T-helper 1 cell treated with Interleukin-12 subunit alpha and Interleukin-12 subunit beta and Interleukin-4 antibody, amounts not matched to agents 30 μg/mL and 1 μg/mL, for 36 hours (primary cell): ENCODE data around the gene CNOT11.
"Not testable (repeated sequence)": the region's sequence is repeated elsewhere in the genome, so short reads cannot be mapped to it uniquely, and the experiment has no call there.

Experiments used
- H3K27ac Mint-ChIP-seq: one replicate; pipeline ENCODE4 v1.8.0; 2021; ENCODE audit warnings: mild to moderate bottlenecking, mixed read lengths
- H3K27me3 Mint-ChIP-seq: one replicate; pipeline ENCODE4 v1.8.0; 2021; ENCODE audit warnings: low read depth, mixed read lengths
- H3K36me3 Mint-ChIP-seq: one replicate; pipeline ENCODE4 v1.8.0; 2021; ENCODE audit warnings: low read depth, mixed read lengths
- H3K4me1 Mint-ChIP-seq: one replicate; pipeline ENCODE4 v1.8.0; 2021; ENCODE audit warnings: low read depth, mixed read lengths
- H3K4me3 Mint-ChIP-seq: one replicate; pipeline ENCODE4 v1.8.0; 2021; ENCODE audit warnings: mild to moderate bottlenecking, moderate library complexity, mixed read lengths
- H3K9me3 Mint-ChIP-seq: one replicate; pipeline ENCODE4 v1.8.0; 2021; ENCODE audit warnings: mixed read lengths

The CNOT11 gene

GRCh38 chr2:101237944-101238343 lies 14.7 kb upstream of the CNOT11 start:
- H3K36me3 Mint-ChIP-seq, H3K27ac Mint-ChIP-seq, H3K4me3 Mint-ChIP-seq, H3K9me3 Mint-ChIP-seq, H3K4me1 Mint-ChIP-seq, H3K27me3 Mint-ChIP-seq: not testable (repeated sequence)

- H3K36me3 Mint-ChIP-seq = no peaks in the 10 kb centered on the region
- H3K9me3 Mint-ChIP-seq = no peaks in the 10 kb centered on the region
- H3K4me3 Mint-ChIP-seq = no peak overlapping the region
- no peaks in the 10 kb centered on the region for H3K27me3 Mint-ChIP-seq
- no peak overlapping the region for H3K27ac Mint-ChIP-seq
- H3K4me1 Mint-ChIP-seq = peaks cover 7% of the 10 kb centered on the region
These were observed 13.5 kb upstream of the CNOT11 start for GRCh38 chr2:101238930-101239759.

DNA sequence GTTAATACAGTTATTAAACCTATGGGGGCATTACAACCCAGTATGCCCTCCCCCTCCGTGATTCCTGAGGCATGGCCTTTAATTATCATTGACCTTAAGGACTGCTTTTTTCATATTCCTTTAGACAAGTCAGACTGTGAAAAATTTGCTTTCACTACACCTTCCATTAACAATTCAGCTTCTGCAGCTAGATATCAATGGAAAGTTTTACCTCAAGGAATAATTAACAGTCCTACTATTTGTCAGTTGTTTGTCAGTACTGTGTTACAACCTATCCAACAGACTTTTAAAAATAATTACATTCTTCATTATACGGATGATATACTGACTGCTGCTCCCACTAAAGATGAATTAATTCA lies 12.9 kb upstream of the CNOT11 start:
- not testable (repeated sequence) for H3K4me1 Mint-ChIP-seq, H3K4me3 Mint-ChIP-seq, H3K27ac Mint-ChIP-seq, H3K36me3 Mint-ChIP-seq, H3K9me3 Mint-ChIP-seq, H3K27me3 Mint-ChIP-seq

GRCh38 chr2:101240694-101241093 lies 12.0 kb upstream of the CNOT11 start:
- H3K27ac Mint-ChIP-seq, H3K4me1 Mint-ChIP-seq: not testable (repeated sequence)

DNA sequence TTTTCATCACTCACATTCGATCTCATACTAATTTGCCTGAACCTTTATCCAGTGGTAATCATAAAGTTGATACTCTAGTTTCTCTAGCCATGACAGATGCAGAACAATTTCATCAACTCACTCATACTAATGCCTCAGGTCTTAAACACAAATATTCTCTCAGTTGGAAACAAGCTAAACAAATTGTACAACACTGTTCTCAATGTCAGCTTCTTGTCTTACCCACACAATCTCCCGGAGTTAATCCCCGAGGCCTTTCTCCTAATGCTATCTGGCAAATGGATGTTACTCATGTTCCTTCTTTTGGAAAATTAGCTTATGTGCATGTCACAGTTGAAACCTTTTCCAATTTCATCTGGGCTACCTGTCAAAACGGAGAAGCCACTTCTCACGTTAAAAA lies 11.5 kb upstream of the CNOT11 start:
- Mint-ChIP-seq H3K36me3 (no peaks in the 10 kb centered on the region), H3K27me3 (no peaks in the 10 kb centered on the region), H3K9me3 (no peaks in the 10 kb centered on the region), H3K4me3 (no peak overlapping the region), H3K27ac (no peak overlapping the region), H3K4me1 (peaks cover 7% of the 10 kb centered on the region)

More at GRCh38 chr2:101240694-101241093, 12.0 kb upstream of the CNOT11 start:
- H3K36me3 Mint-ChIP-seq, H3K4me3 Mint-ChIP-seq, H3K9me3 Mint-ChIP-seq, H3K27me3 Mint-ChIP-seq: not testable (repeated sequence)

DNA sequence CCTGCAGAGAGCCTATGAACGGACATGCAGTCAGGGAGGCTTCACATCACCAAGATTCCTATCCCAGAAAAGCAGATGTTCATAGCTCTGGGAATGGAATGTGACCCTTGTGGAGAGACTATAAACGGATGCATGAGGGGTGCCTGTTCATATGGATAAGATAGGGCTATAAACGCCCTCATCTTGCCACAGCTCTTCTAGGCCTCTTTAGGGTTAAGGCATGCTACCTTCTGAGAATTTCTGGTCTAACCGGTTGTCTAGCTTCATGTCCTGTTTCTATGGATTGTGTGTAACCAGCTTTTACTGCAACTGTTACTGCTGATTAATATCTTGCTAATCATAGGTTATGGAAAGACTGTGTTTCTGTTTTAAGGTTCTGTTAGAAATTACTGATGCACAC lies 8.3 kb upstream of the CNOT11 start:
- H3K4me1 Mint-ChIP-seq, H3K27ac Mint-ChIP-seq, H3K9me3 Mint-ChIP-seq, H3K4me3 Mint-ChIP-seq, H3K36me3 Mint-ChIP-seq, H3K27me3 Mint-ChIP-seq: not testable (repeated sequence)

GRCh38 chr2:101244899-101245298 lies 7.8 kb upstream of the CNOT11 start:
- not testable (repeated sequence) for H3K27ac Mint-ChIP-seq, H3K27me3 Mint-ChIP-seq, H3K4me1 Mint-ChIP-seq, H3K9me3 Mint-ChIP-seq, H3K36me3 Mint-ChIP-seq, H3K4me3 Mint-ChIP-seq

GRCh38 chr2:101245468-101245867 lies 7.2 kb upstream of the CNOT11 start:
- H3K36me3 Mint-ChIP-seq, H3K27ac Mint-ChIP-seq, H3K9me3 Mint-ChIP-seq, H3K4me1 Mint-ChIP-seq, H3K4me3 Mint-ChIP-seq, H3K27me3 Mint-ChIP-seq: not testable (repeated sequence)

DNA sequence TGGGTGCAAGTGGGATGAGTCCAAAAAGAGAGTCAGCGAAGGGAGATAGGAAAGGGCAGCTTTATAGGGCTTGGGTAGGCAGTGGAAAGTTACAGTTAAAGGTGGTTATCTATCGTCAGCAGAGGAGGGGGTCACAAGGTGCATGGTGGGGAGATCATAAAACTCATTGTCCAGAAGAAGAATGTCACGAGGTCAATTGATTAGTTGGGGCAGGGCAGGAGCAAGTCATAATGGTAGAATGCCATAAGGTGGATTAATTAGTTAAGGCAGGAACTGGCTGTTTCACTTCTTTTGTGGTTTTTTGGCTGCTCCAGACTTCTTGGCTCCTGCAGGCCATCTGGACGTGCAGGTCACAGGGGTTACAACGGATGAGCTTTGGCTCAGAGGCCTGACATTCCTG lies 3.9 kb upstream of the CNOT11 start:
- H3K4me3 Mint-ChIP-seq, H3K36me3 Mint-ChIP-seq, H3K27ac Mint-ChIP-seq: not testable (repeated sequence)

DNA sequence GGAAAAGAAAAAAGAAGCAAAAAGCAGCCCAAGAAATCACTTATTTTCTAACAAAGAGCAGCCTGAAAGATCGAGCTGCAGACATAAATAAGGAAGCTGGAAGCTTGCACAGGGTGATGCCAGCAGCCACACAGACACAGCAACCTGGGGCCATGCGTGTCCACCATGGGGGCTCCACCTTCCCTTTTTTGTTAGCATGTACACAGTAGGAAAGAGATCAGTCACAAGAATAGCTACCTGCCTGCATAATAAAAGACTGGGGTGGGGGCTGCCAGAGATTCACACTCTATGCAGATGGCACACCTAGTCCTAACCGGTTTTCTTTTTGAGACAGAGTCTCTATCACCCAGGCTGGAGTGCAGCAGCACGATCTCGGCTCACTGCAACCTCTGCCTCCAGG lies 2.9 kb upstream of the CNOT11 start:
- H3K4me1 Mint-ChIP-seq = peaks cover 22% of the 10 kb centered on the region
- no peak overlapping the region for H3K27ac Mint-ChIP-seq
- H3K4me3 Mint-ChIP-seq = no peak overlapping the region
- no peaks in the 10 kb centered on the region for H3K9me3 Mint-ChIP-seq
- H3K27me3 Mint-ChIP-seq = no peaks in the 10 kb centered on the region
- peaks cover 7% of the 10 kb centered on the region for H3K36me3 Mint-ChIP-seq

More for the DNA sequence above, 3.9 kb upstream of the CNOT11 start:
- peaks cover 13% of the 10 kb centered on the region for H3K4me1 Mint-ChIP-seq
- not testable (repeated sequence) for H3K9me3 Mint-ChIP-seq, H3K27me3 Mint-ChIP-seq

DNA sequence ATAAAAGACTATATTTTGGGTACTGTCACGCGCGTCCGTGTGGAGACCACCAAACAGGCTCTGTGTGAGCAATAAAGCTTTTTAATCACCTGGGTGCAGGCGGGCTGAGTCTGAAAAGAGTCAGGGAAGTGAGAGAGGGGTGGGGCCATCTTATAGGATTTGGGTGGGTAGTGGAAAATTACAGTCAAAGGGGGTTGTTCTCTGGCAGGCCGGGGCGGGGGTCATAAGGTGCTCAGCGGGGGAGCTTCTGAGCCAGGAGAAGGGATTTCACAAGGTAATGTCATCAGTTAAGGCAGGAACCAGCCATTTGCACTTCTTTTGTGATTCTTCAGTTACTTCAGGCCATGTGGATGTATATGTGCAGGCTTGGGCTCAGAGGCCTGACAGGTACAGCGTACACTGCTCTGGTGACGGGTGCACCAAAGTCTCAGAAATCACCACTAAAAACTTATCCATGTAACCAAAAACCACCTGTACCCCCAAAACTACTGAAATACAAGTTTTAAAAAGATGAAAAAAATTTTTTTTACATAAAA lies 1.4 kb upstream of the CNOT11 start:
- H3K27me3 Mint-ChIP-seq, H3K27ac Mint-ChIP-seq, H3K9me3 Mint-ChIP-seq: not testable (repeated sequence)
- peaks cover 16% of the 10 kb centered on the region for H3K36me3 Mint-ChIP-seq
- H3K4me3 Mint-ChIP-seq = peak overlapping the region; percentile 1
- peaks cover 29% of the 10 kb centered on the region for H3K4me1 Mint-ChIP-seq

- Mint-ChIP-seq H3K27me3 (no peaks in the 10 kb centered on the region), H3K36me3 (peaks cover 16% of the 10 kb centered on the region), H3K27ac (peak overlapping the region; percentile 92), H3K4me3 (peak overlapping the region; percentile 86), H3K9me3 (no peaks in the 10 kb centered on the region), H3K4me1 (peaks cover 30% of the 10 kb centered on the region)
These were observed 760 bp upstream of the CNOT11 start for GRCh38 chr2:101251844-101252407.

- H3K9me3 Mint-ChIP-seq = no peaks in the 10 kb centered on the region
- peaks cover 23% of the 10 kb centered on the region for H3K36me3 Mint-ChIP-seq
- peaks cover 32% of the 10 kb centered on the region for H3K4me1 Mint-ChIP-seq
- peak overlapping the region; percentile 96 for H3K27ac Mint-ChIP-seq
- H3K27me3 Mint-ChIP-seq = no peaks in the 10 kb centered on the region
- peak overlapping the region; percentile 96 for H3K4me3 Mint-ChIP-seq
These were observed 472 bp downstream of the CNOT11 start for GRCh38 chr2:101253013-101253702.

DNA sequence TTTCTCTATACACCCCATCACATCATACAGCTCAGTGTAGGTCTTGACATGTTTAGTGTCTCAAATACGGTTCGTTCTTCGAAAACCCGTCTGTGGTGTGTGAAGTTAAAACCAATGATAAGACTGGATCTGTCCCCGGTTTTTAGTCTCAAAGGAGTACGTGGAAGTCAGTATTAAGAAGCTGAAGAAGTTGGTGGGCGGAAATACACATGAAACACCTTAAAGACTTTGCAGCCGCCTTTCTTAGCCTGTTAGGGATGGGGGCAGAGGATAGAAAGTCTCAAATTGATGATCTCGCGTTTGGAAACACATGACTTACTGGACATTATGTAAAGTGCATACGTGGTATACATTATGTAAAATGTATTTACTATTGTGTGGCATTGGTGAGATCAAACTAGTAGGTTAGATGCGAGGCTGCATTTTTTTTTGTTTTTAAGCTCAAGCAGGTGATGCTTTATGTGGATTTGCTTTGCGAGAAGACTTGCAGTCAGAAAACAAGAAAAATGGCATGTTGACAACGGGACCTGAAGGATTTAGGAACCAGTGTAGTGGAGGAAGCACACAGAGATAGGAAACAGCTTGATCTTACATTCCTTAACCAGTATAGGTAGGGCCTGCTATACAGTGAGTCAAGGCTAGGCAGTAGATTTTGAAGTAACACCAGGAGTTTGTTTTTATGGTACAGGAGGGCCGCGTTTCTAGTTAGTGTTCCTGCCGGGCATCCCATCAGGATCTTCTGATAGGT lies 1.2 kb downstream of the CNOT11 start:
- H3K4me3 Mint-ChIP-seq = peak overlapping the region; percentile 96
- H3K27me3 Mint-ChIP-seq = no peaks in the 10 kb centered on the region
- H3K4me1 Mint-ChIP-seq = peaks cover 32% of the 10 kb centered on the region
- peaks cover 24% of the 10 kb centered on the region for H3K36me3 Mint-ChIP-seq
- H3K9me3 Mint-ChIP-seq = no peaks in the 10 kb centered on the region
- peak overlapping the region; percentile 96 for H3K27ac Mint-ChIP-seq
